Mesendoderm (in vitro differentiated cells): ENCODE measurements around the gene TOR1AIP2.

Source experiments
- DNase-seq: peaks from one replicate; pipeline ENCODE4 v3.0.0; 2013
- H2AK5ac ChIP-seq: 2 replicates; pipeline ENCODE4 v1.6.1; 2013; ENCODE audit warnings: low read length, inconsistent platforms
- H2BK120ac ChIP-seq: 2 replicates; pipeline ENCODE4 v1.6.1; 2013; ENCODE audit warnings: low read depth, mild to moderate bottlenecking, low read length, moderate library complexity, mixed read lengths
- H2BK15ac ChIP-seq: replicated peaks from 2 replicates; pipeline ENCODE4 v1.6.1; 2013; ENCODE audit warnings: low read depth, mild to moderate bottlenecking, moderate library complexity
- H2BK5ac ChIP-seq: 2 replicates; pipeline ENCODE4 v1.6.1; 2013; ENCODE audit warnings: low read length, inconsistent platforms
- H3K18ac ChIP-seq: 2 replicates; pipeline ENCODE4 v1.6.1; 2013; ENCODE audit warnings: mild to moderate bottlenecking, low read length, mixed read lengths
- H3K23ac ChIP-seq: one replicate; pipeline ENCODE4 v1.6.1; 2013; ENCODE audit warnings: low read length
- H3K27ac ChIP-seq: 2 replicates; pipeline ENCODE4 v1.5.1; 2013; ENCODE audit warnings: low read depth, mild to moderate bottlenecking, inconsistent platforms, low read length, moderate library complexity
- H3K27me3 ChIP-seq: 2 replicates; pipeline ENCODE4 v1.6.1; 2013; ENCODE audit warnings: low read length, control low read depth, mild to moderate bottlenecking, inconsistent platforms; ENCODE audit not compliant: insufficient read depth, poor library complexity
- H3K36me3 ChIP-seq: 2 replicates; pipeline ENCODE4 v1.6.1; 2013; ENCODE audit warnings: low read length, inconsistent platforms; ENCODE audit not compliant: control insufficient read depth, insufficient read depth
- H3K4ac ChIP-seq: one replicate; pipeline ENCODE4 v1.6.1; 2013; ENCODE audit warnings: low read depth, mild to moderate bottlenecking, low read length, moderate library complexity
- H3K4me1 ChIP-seq: 2 replicates; pipeline ENCODE4 v1.6.1; 2013; ENCODE audit warnings: low read depth, low read length, inconsistent platforms; ENCODE audit not compliant: control insufficient read depth
- H3K4me2 ChIP-seq: 2 replicates; pipeline ENCODE4 v1.6.1; 2013; ENCODE audit warnings: low read length
- H3K4me3 ChIP-seq: 2 replicates; pipeline ENCODE4 v1.5.1; 2013; ENCODE audit warnings: mild to moderate bottlenecking, low read length
- H3K56ac ChIP-seq: one replicate; pipeline ENCODE4 v1.6.1; 2013; ENCODE audit warnings: low read length
- H3K79me1 ChIP-seq: 2 replicates; pipeline ENCODE4 v1.6.1; 2013; ENCODE audit warnings: low read length, inconsistent platforms
- H3K79me2 ChIP-seq: 2 replicates; pipeline ENCODE4 v1.6.1; 2013; ENCODE audit warnings: mild to moderate bottlenecking, low read length; ENCODE audit not compliant: control insufficient read depth, insufficient read depth
- H3K9ac ChIP-seq: 2 replicates; pipeline ENCODE4 v1.6.1; 2013; ENCODE audit warnings: low read length, inconsistent platforms
- H4K5ac ChIP-seq: one replicate; pipeline ENCODE4 v1.6.1; 2013; ENCODE audit warnings: low read length
- H4K8ac ChIP-seq: one replicate; pipeline ENCODE4 v1.6.1; 2013; ENCODE audit warnings: low read depth, mild to moderate bottlenecking, control low read depth, low read length, moderate library complexity
- WGBS: extraction: QIAGEN DNeasy Blood & Tissue Kit; methylation state at CpG from one replicate; pipeline ENCODE4 v1.1.7; 2013; ENCODE audit warnings: low lambda C conversion rate, missing lambda C conversion rate; ENCODE audit not compliant: insufficient coverage; ENCODE audit errors: extremely low coverage; 5-methylcytosine and 5-hydroxymethylcytosine counted together

Gene TOR1AIP2

DNA sequence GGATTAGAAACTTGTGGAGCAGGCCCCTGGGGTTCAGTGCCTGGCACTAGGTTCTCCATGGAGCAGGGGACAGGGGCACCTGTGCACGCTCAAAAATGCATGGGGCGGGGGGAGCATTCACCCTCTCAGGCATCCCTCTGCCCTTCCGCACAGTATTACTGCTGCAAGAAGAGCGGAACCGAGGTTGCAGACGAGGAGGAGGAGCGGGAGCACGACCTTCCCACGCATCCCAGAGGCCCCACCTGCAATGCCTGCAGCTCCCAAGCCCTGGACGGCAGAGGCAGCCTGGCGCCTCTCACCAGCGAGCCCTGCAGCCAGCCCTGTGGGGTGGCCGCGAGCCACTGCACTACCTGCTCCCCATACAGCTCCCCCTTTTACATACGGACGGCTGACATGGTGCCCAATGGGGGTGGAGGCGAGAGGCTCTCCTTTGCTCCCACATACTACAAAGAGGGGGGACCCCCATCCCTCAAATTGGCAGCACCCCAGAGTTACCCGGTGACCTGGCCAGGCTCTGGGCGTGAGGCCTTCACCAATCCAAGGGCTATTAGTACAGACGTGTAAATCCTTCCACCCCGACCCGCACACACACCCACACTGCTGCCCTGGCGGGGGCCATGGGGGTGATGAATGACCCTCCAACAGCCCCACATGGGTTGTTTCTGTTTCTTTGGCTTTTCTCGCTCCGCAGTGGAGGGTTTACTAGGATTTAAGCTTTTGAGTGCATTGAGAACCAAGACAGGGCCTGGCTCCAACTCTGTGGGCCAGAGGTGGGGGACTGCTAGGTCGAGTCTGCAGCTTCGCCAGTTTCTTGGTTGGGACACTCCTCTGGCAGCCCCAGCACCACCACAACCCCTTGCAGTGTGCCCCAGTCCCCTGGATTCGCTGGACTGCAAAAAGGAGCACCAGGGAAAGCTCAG lies 63.7 kb downstream of the TOR1AIP2 start:
- no peak overlapping the region for H2BK15ac ChIP-seq
- H3K18ac ChIP-seq: no peak overlapping the region
- H2BK5ac ChIP-seq: no peak overlapping the region
- DNase-seq: no peak
- WGBS: no CpG with 5 or more reads among the region's 28 CpGs
- no peaks in the 10 kb centered on the region for H3K79me2 ChIP-seq
- no peaks in the 10 kb centered on the region for H3K27me3 ChIP-seq
- H3K56ac ChIP-seq: no peak overlapping the region
- H4K5ac ChIP-seq: no peak overlapping the region
- H3K4me3 ChIP-seq: no peak overlapping the region
- H2BK120ac ChIP-seq: no peak overlapping the region
- no peak overlapping the region for H3K9ac ChIP-seq
- H3K4me2 ChIP-seq: no peak overlapping the region
- H2AK5ac ChIP-seq: no peak overlapping the region
- no peak overlapping the region for H3K4ac ChIP-seq
- no peaks in the 10 kb centered on the region for H3K36me3 ChIP-seq
- H4K8ac ChIP-seq: no peak overlapping the region
- no peak overlapping the region for H3K27ac ChIP-seq
- H3K4me1 ChIP-seq: no peaks in the 10 kb centered on the region
- H3K23ac ChIP-seq: no peak overlapping the region
- no peaks in the 10 kb centered on the region for H3K79me1 ChIP-seq

DNA sequence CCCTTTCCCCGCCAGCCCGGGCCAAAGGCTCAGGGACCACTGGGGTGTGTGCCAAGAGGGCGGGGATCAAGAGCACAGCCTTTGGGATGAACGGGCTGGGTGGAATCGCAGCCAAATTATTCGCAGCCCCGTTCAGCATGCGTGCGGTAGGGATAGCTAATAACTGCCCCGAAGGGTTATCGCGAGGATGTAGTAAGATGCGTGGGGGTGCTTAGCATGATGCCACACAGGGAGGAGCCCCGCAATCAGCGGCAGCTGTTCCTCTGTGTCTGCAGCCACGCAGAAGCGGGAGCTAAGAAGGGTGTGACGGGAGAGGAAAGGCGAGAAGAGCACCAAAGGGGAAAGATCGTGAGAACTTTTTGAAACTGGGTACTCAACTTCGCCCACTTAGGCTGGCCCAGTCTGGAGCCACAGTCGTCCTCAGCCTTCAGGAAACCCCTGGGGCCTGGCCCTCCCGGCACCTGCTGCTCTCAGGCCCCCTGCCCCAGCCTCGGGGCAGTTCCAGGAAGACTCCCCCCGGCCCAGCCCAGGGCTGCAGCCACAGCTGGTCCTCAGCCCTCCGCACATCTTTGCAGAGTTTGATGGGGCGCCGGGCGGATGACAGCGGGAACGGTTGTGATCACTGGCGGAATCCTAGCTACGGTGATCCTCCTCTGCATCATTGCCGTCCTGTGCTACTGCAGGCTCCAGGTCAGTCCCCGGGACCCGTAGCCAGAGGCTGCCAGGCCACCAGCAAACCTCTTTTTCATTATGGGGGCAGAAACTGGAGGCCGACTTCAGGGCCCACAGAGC lies 64.9 kb downstream of the TOR1AIP2 start:
- no peak overlapping the region for H2BK120ac ChIP-seq
- DNase-seq: no peak
- H3K36me3 ChIP-seq: no peaks in the 10 kb centered on the region
- no peak overlapping the region for H3K4me3 ChIP-seq
- H3K27me3 ChIP-seq: no peaks in the 10 kb centered on the region
- H3K79me1 ChIP-seq: no peaks in the 10 kb centered on the region
- no peak overlapping the region for H2BK15ac ChIP-seq
- no CpG with 5 or more reads among the region's 37 CpGs for WGBS
- H4K5ac ChIP-seq: no peak overlapping the region
- H3K79me2 ChIP-seq: no peaks in the 10 kb centered on the region
- no peak overlapping the region for H3K9ac ChIP-seq
- H3K4me2 ChIP-seq: no peak overlapping the region
- H3K23ac ChIP-seq: no peak overlapping the region
- no peak overlapping the region for H3K56ac ChIP-seq
- no peak overlapping the region for H4K8ac ChIP-seq
- no peak overlapping the region for H3K18ac ChIP-seq
- no peak overlapping the region for H2AK5ac ChIP-seq
- H3K4ac ChIP-seq: no peak overlapping the region
- no peak overlapping the region for H3K27ac ChIP-seq
- no peak overlapping the region for H2BK5ac ChIP-seq
- H3K4me1 ChIP-seq: no peaks in the 10 kb centered on the region

DNA sequence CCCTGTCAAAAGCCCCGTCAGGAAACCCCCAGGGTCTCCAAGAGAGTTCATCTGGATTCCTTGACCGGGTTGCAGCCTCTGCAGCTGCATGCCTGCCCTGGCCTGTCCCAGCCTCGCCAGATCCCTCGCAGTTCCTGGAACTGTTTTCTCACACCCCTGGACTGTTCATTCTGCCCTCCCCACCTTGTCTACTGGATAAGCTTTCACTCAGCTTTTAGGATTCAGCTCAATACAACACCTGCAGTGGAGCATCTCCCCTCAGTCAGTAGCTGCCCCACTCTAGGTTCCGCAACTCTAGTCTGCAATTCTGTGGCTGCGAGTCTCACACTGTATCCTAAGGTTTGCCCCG lies 67.3 kb downstream of the TOR1AIP2 start:
- no peaks in the 10 kb centered on the region for H3K27me3 ChIP-seq
- H2BK15ac ChIP-seq: no peak overlapping the region
- no peak overlapping the region for H3K56ac ChIP-seq
- H2AK5ac ChIP-seq: no peak overlapping the region
- H3K27ac ChIP-seq: no peak overlapping the region
- no peaks in the 10 kb centered on the region for H3K36me3 ChIP-seq
- H3K4me3 ChIP-seq: no peak overlapping the region
- no peak overlapping the region for H2BK5ac ChIP-seq
- no peak overlapping the region for H4K5ac ChIP-seq
- H3K23ac ChIP-seq: no peak overlapping the region
- no CpG with 5 or more reads among the region's 7 CpGs for WGBS
- H2BK120ac ChIP-seq: no peak overlapping the region
- no peak for DNase-seq
- no peak overlapping the region for H3K4me2 ChIP-seq
- no peak overlapping the region for H3K9ac ChIP-seq
- H3K4ac ChIP-seq: no peak overlapping the region
- no peaks in the 10 kb centered on the region for H3K4me1 ChIP-seq
- no peaks in the 10 kb centered on the region for H3K79me2 ChIP-seq
- H4K8ac ChIP-seq: no peak overlapping the region
- no peaks in the 10 kb centered on the region for H3K79me1 ChIP-seq
- H3K18ac ChIP-seq: no peak overlapping the region

DNA sequence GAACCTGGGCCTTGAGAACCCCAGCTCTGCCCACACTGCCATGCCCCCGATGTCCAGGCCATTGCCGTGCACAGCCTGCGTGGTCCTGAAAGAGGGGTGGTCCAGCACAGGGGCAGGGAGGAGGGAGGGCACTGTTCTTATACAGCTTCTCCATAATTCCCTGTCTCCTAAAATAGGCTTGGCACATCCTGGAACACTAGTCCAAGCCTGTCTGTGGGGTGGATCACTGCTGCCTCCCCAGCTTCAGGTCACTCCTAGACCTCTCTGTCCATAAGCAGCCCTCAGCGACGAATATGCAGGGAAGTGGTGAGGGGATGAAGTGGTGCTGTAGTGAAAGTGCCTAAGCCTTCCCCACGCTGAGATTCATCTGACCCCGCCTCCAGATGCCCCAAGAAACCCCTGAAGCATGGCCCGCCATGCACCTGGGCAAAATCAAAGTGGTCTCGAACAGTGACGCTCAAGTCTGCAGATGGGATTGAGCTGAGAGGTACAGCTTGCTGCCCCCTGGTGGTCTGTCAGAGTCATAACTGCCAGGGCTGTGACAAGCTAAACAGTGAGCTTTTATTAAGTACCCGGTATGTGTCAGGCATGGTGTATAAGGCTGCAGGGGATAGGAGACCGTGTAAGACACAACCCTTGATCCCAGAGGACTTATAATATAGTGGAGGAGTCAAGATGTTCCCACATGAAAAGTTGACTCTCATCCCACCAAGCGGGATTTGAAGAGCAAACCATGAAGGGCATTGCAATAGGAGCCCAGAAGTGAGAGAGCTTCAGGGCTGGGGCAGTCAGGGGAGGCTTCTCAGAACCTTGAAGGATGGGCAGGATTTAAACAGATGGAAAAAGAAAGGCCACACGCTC lies 67.9 kb downstream of the TOR1AIP2 start:
- no peaks in the 10 kb centered on the region for H3K4me1 ChIP-seq
- no peak overlapping the region for H4K8ac ChIP-seq
- H2AK5ac ChIP-seq: no peak overlapping the region
- no peak overlapping the region for H2BK15ac ChIP-seq
- no peak overlapping the region for H3K4me2 ChIP-seq
- no peak overlapping the region for H3K23ac ChIP-seq
- no peak overlapping the region for H3K18ac ChIP-seq
- peak overlapping the region; percentile 49 for H3K56ac ChIP-seq
- no peaks in the 10 kb centered on the region for H3K79me2 ChIP-seq
- H3K4ac ChIP-seq: no peak overlapping the region
- no peak overlapping the region for H3K27ac ChIP-seq
- WGBS: no CpG with 5 or more reads among the region's 14 CpGs
- no peaks in the 10 kb centered on the region for H3K27me3 ChIP-seq
- DNase-seq: peak; percentile 85
- H2BK120ac ChIP-seq: no peak overlapping the region
- H4K5ac ChIP-seq: no peak overlapping the region
- no peak overlapping the region for H3K9ac ChIP-seq
- no peaks in the 10 kb centered on the region for H3K36me3 ChIP-seq
- H2BK5ac ChIP-seq: no peak overlapping the region
- H3K79me1 ChIP-seq: no peaks in the 10 kb centered on the region
- no peak overlapping the region for H3K4me3 ChIP-seq

DNA sequence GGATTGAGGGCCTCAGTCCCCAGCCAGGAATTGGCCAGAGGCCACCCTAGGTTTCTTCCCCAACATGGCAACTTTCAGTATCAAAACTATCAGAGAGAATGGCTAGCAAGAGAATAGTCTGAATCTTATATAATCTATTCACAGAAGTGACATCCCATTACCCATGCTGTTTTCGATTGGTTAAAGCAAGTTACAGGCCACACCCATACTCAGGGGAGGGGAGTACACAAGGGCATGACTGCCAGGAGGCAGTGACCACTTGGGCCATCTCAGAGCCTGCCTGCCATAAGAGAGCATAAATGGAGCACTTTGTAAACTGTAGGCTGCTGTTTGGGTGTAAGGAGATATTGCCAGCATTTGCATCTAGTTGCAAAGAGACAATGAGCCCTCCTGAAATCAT lies 69.1 kb downstream of the TOR1AIP2 start:
- no peak overlapping the region for H3K4me2 ChIP-seq

More for the DNA sequence above, 69.1 kb downstream of the TOR1AIP2 start:
- H3K79me2 ChIP-seq: no peaks in the 10 kb centered on the region
- H4K8ac ChIP-seq: no peak overlapping the region
- H3K4me3 ChIP-seq: no peak overlapping the region
- no peak overlapping the region for H2BK15ac ChIP-seq
- H2BK120ac ChIP-seq: no peak overlapping the region
- H3K79me1 ChIP-seq: no peaks in the 10 kb centered on the region
- no peak overlapping the region for H3K18ac ChIP-seq
- no peaks in the 10 kb centered on the region for H3K36me3 ChIP-seq
- H3K9ac ChIP-seq: no peak overlapping the region
- H3K27ac ChIP-seq: no peak overlapping the region
- WGBS: no CpG with 5 or more reads among the region's 1 CpG
- no peaks in the 10 kb centered on the region for H3K27me3 ChIP-seq
- H3K4ac ChIP-seq: no peak overlapping the region
- no peak overlapping the region for H3K56ac ChIP-seq
- no peak overlapping the region for H2BK5ac ChIP-seq
- H3K23ac ChIP-seq: no peak overlapping the region
- H4K5ac ChIP-seq: no peak overlapping the region
- no peak for DNase-seq
- H2AK5ac ChIP-seq: no peak overlapping the region
- no peaks in the 10 kb centered on the region for H3K4me1 ChIP-seq
